D721Med (cell line): ENCODE measurements around the gene MRPL45.

Source experiments
- DNase-seq: peaks from one replicate; pipeline ENCODE4 v3.0.0; 2011; ENCODE audit warnings: low spot score; ENCODE audit not compliant: insufficient read length
- FAIRE-seq: peaks from 2 replicates; lab custom pipeline; 2011; peaks lifted over from hg19 to GRCh38; lab: Jason Lieb, UNC
- TF ChIP-seq, protein P1 (sequence below): IDR thresholded peaks from 2 replicates; pipeline ENCODE4 v1.5.1; 2012; ENCODE audit warnings: mild to moderate bottlenecking, control low read depth; ENCODE audit not compliant: insufficient read depth; ENCODE audit errors: missing control alignments

Gene MRPL45

DNA sequence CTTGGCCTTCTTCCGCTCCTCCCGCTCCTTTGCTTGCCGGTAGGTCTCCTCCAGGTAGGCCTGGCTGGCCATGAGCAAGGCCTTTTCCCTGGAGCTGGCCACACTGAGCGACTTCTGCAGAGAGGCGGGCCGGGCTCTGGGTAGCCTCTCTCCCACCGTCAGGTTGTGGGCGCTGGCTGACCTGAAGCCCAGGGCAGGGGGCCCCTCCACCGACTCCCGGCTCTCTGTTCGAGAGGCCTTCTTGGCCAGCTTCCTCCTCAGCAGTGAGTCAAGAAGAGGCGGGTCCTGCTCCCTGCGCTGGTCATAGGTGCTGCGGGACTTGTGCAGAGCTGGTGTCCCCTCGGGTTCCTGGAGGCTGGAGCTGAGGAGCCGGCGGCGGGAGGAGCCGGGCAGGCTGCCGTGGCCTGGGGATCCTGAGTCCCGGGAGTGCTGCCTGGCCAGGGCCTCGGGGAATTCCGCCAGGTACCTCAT lies 34.0 kb downstream of the MRPL45 start:
- TF ChIP-seq, protein P1, sequence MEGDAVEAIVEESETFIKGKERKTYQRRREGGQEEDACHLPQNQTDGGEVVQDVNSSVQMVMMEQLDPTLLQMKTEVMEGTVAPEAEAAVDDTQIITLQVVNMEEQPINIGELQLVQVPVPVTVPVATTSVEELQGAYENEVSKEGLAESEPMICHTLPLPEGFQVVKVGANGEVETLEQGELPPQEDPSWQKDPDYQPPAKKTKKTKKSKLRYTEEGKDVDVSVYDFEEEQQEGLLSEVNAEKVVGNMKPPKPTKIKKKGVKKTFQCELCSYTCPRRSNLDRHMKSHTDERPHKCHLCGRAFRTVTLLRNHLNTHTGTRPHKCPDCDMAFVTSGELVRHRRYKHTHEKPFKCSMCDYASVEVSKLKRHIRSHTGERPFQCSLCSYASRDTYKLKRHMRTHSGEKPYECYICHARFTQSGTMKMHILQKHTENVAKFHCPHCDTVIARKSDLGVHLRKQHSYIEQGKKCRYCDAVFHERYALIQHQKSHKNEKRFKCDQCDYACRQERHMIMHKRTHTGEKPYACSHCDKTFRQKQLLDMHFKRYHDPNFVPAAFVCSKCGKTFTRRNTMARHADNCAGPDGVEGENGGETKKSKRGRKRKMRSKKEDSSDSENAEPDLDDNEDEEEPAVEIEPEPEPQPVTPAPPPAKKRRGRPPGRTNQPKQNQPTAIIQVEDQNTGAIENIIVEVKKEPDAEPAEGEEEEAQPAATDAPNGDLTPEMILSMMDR: no peak
- DNase-seq (no peak), FAIRE-seq (no peak)

DNA sequence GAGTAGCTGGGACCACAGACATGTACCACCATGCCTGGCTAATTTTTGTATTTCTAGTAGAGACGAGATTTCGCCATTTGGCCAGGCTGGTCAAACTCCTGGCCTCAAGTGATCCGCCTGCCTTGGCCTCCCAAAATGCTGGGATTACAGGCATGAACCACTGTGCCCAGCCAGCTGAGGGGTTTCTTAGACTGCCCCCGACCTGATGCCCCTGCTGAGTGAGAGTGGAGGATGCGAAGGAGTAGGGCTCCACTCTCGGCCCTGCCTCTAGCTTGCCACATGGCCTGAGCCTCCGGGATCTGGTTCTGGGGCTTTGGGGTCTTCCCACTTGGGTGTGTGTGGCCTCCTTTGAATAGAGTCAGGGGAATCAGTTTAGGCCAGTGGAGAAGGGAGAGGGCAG lies 35.8 kb downstream of the MRPL45 start:
- TF ChIP-seq, protein P1: no peak
- FAIRE-seq (no peak), DNase-seq (no peak)

DNA sequence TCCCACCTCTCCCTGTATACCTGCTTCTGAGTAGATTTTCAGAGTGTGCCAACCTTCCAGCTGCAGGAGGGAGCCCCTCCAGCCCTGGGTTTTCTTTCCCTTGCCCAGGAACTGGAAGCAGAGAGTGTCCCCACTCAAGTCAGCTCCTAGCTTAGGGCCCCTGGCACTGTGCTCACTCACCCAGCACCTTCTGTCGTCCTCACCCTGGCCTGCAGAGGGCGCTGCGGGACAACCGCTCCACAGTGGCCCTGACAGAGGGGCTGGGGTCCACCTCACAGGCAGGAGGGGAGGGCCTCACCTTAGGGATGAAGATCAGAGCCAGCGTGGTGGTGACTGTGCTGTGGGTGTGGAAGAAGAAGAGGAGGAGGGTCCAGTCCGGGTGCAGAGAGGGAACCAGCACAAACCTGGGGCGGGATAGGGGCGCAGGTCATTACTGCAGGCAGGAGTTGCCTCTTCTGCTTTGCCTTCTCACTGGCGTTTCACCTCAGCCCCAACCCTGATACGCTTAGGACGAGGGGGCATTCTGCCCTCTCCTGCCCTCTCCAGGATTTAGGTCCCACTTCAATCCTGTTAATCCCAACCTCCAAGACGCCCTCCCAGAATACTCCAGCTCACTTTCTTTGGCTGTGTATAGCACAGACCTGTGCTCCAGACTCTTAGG lies 36.8 kb downstream of the MRPL45 start:
- TF ChIP-seq, protein P1: peak; percentile 84
- FAIRE-seq (no peak), DNase-seq (peak; percentile 74)

DNA sequence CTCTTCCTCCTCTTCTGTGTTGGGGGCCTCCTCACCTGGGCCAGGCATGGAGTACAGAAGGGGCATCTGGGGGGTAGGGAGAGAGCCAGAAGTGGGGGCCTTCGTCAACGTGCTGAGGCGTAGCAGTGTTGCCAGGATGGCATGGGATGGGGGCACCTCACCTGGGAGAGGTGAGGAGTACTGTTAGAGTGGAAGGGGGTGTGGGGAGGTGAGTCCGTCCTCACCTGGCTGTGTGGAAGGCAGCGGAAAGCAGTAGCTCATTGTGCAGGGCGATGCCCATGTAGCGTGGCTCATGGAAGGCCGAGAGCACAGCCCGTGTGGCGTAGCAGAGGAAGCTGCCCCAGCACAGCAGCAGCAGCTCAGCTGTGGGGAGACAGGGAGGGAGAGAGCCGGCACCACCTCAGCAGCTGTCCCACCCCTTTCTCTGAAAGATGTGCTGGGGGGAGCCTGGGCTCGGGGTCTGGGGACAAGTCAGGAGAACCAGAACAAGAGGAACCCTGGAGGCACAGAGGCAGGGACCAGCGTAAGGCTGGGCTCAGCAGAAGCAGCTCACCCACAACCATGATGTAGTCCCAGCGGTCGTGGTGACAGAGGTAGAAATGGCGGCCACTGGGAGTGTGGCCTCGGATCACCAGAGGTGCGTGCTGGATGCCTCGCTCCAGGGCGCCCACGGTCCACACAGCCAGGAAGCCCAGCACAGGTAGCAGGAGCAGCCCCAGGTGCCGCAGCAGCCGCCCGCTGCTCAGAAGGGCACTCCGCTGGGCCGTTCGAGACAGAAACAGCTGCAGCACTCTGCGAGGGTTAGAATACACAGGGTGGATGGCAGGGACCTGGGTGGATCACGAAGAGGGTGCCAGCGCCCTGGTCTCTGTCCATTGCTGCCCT lies 37.8 kb downstream of the MRPL45 start:
- TF ChIP-seq, protein P1: no peak
- FAIRE-seq: no peak
- DNase-seq: no peak

DNA sequence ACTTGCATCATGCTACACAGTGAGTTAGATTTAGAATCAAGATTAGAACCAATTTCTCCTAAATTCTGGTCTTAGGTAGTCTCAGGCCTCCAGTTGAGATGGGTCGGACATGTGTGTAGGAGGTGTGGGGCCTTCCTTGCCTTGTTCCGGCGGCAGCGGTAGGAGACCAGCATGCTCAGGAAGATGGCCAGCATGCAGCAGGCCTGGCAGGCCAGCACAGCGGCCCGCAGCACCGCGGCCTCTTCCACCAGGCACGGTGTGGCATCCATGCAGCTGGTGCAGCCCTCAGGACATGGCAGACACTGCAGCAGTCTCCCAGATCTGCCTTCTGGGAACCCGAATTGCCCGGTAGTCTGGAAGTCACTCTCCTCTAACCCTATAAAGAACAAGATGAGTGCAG lies 39.9 kb downstream of the MRPL45 start:
- DNase-seq: no peak
- FAIRE-seq: no peak

DNA sequence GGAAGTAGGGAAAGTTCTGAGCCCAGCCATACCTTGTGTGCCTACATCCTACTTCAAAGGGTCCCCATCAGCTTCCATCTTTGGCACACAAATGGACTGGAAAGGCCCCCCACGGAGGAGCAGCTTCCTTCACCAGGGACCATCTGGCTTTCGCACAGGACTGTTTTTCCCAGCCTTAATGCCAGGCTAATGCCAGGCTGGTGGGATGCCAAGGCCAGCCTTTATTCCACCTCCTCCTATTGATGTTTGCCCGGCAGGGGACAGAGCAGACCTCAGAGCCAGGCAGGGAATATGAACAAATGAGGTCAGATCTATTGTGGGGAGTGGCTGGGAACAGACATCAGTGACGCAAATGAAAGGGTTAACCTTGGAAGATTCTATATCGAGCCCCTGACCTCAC lies 41.1 kb downstream of the MRPL45 start:
- FAIRE-seq (no peak), DNase-seq (no peak)
- TF ChIP-seq, protein P1: no peak

More for the DNA sequence above, 39.9 kb downstream of the MRPL45 start:
- TF ChIP-seq, protein P1: no peak
